HUES48 (cell line): Measurements from ENCODE around the gene POLH.
"Not testable (repeated sequence)": the region's sequence is repeated elsewhere in the genome, so short reads cannot be mapped to it uniquely, and the experiment has no call there.

Source experiments
- H3K27ac ChIP-seq: one replicate; pipeline ENCODE4 v1.7.0; 2013; ENCODE audit warnings: low read depth, low read length, inconsistent platforms
- H3K27me3 ChIP-seq: 2 replicates; pipeline ENCODE4 v1.6.1; 2013; ENCODE audit warnings: mild to moderate bottlenecking, low read length; ENCODE audit not compliant: control insufficient read depth, insufficient read depth
- H3K36me3 ChIP-seq: 2 replicates; pipeline ENCODE4 v1.6.1; 2013; ENCODE audit warnings: low read length; ENCODE audit not compliant: control insufficient read depth, insufficient read depth
- H3K4me1 ChIP-seq: 2 replicates; pipeline ENCODE4 v1.6.1; 2013; ENCODE audit warnings: mild to moderate bottlenecking, low read length; ENCODE audit not compliant: control insufficient read depth, insufficient read depth
- H3K4me3 ChIP-seq: 2 replicates; pipeline ENCODE4 v1.5.1; 2013; ENCODE audit warnings: mild to moderate bottlenecking, low read depth, low read length
- H3K9ac ChIP-seq: 2 replicates; pipeline ENCODE4 v1.6.1; 2013; ENCODE audit warnings: mild to moderate bottlenecking, low read depth, low read length, moderate library complexity
- H3K9me3 ChIP-seq: 2 replicates; pipeline ENCODE4 v1.6.1; 2013; ENCODE audit warnings: low read length; ENCODE audit not compliant: control insufficient read depth, insufficient read depth

Gene POLH

GRCh38 chr6:43623880-43624785, 48.1 kb downstream of the POLH start:
- H3K4me3 ChIP-seq: no peak overlapping the region
- H3K27me3 ChIP-seq: no peaks in the 10 kb centered on the region
- no peak overlapping the region for H3K27ac ChIP-seq
- H3K9ac ChIP-seq: no peak overlapping the region
- H3K36me3 ChIP-seq: peaks cover 84% of the 10 kb centered on the region
- no peaks in the 10 kb centered on the region for H3K9me3 ChIP-seq
- no peaks in the 10 kb centered on the region for H3K4me1 ChIP-seq

- no peaks in the 10 kb centered on the region for H3K4me1 ChIP-seq
- no peak overlapping the region for H3K27ac ChIP-seq
- no peaks in the 10 kb centered on the region for H3K27me3 ChIP-seq
- H3K36me3 ChIP-seq: peaks cover 78% of the 10 kb centered on the region
- no peaks in the 10 kb centered on the region for H3K9me3 ChIP-seq
- H3K9ac ChIP-seq: no peak overlapping the region
- H3K4me3 ChIP-seq: no peak overlapping the region
Measured at GRCh38 chr6:43624786-43625288, 48.9 kb downstream of the POLH start.

- Histone ChIP-seq H3K9me3 (no peaks in the 10 kb centered on the region), H3K4me1 (peaks cover 4% of the 10 kb centered on the region), H3K9ac (no peak overlapping the region), H3K36me3 (peaks cover 72% of the 10 kb centered on the region), H3K27ac (no peak overlapping the region), H3K4me3 (no peak overlapping the region), H3K27me3 (no peaks in the 10 kb centered on the region)
Measured at GRCh38 chr6:43625393-43625992, 49.5 kb downstream of the POLH start.

GRCh38 chr6:43627008-43627825, 51.2 kb downstream of the POLH start:
- H3K9me3 ChIP-seq: no peaks in the 10 kb centered on the region
- no peak overlapping the region for H3K27ac ChIP-seq
- peaks cover 4% of the 10 kb centered on the region for H3K4me1 ChIP-seq

GRCh38 chr6:43628393-43629103, 52.6 kb downstream of the POLH start:
- Histone ChIP-seq H3K27me3 (no peaks in the 10 kb centered on the region), H3K36me3 (peaks cover 41% of the 10 kb centered on the region), H3K9ac (peak overlapping the region; percentile 53), H3K27ac (peak overlapping the region; percentile 90), H3K4me1 (peaks cover 4% of the 10 kb centered on the region), H3K4me3 (peak overlapping the region; percentile 80), H3K9me3 (no peaks in the 10 kb centered on the region)

More at GRCh38 chr6:43627008-43627825, 51.2 kb downstream of the POLH start:
- no peak overlapping the region for H3K4me3 ChIP-seq
- H3K36me3 ChIP-seq: peaks cover 55% of the 10 kb centered on the region
- H3K27me3 ChIP-seq: no peaks in the 10 kb centered on the region
- no peak overlapping the region for H3K9ac ChIP-seq

GRCh38 chr6:43629104-43629504, 53.1 kb downstream of the POLH start, which contains the start of gene GTPBP2:
Gene GTPBP2, minus strand, starts transcription at chr6:43629264. Its CDS starts 102 bp downstream, at chr6:43629162.
- Histone ChIP-seq H3K36me3 (peaks cover 36% of the 10 kb centered on the region), H3K4me1 (peaks cover 4% of the 10 kb centered on the region), H3K9me3 (no peaks in the 10 kb centered on the region), H3K27me3 (no peaks in the 10 kb centered on the region), H3K9ac (peak within 1 kb of the TSS; percentile 93), H3K4me3 (peak within 1 kb of the TSS; percentile 80), H3K27ac (peak within 1 kb of the TSS; percentile 98)

- no peaks in the 10 kb centered on the region for H3K27me3 ChIP-seq
- peaks cover 4% of the 10 kb centered on the region for H3K4me1 ChIP-seq
- H3K36me3 ChIP-seq: peaks cover 30% of the 10 kb centered on the region
- peak overlapping the region; percentile 79 for H3K4me3 ChIP-seq
- no peaks in the 10 kb centered on the region for H3K9me3 ChIP-seq
- H3K27ac ChIP-seq: peak overlapping the region; percentile 98
- peak overlapping the region; percentile 93 for H3K9ac ChIP-seq
Measured at GRCh38 chr6:43629505-43630300, 53.7 kb downstream of the POLH start.

GRCh38 chr6:43630980-43631619, 55.1 kb downstream of the POLH start:
- Histone ChIP-seq H3K4me1 (peaks cover 4% of the 10 kb centered on the region), H3K9me3 (no peaks in the 10 kb centered on the region), H3K27ac (peak overlapping the region; percentile 20), H3K27me3 (no peaks in the 10 kb centered on the region), H3K9ac (no peak overlapping the region), H3K36me3 (peaks cover 16% of the 10 kb centered on the region), H3K4me3 (no peak overlapping the region)

- not testable (repeated sequence) for H3K4me3 ChIP-seq, H3K36me3 ChIP-seq, H3K27me3 ChIP-seq, H3K4me1 ChIP-seq, H3K9me3 ChIP-seq, H3K27ac ChIP-seq, H3K9ac ChIP-seq
Measured at GRCh38 chr6:43633002-43633401, 57.0 kb downstream of the POLH start.
